Activated CD8-positive, alpha-beta memory T cell treated with anti-CD3 and anti-CD28 coated beads for 48 hours (primary cell): ENCODE measurements around the gene DUSP23.

Experiments
- DNase-seq, 3 experiments: peaks; one replicate each; pipeline ENCODE4 v3.0.0-alpha.2; 2020; ENCODE audit warnings: low read depth in 2 of 3, low spot score in 2 of 3

The DUSP23 gene

GRCh38 chr1:159783724-159784123, 3.0 kb downstream of the DUSP23 start:
- DNase-seq = no peak

- no peak for DNase-seq
Measured at GRCh38 chr1:159786465-159786864, 5.7 kb downstream of the DUSP23 start.

DNA sequence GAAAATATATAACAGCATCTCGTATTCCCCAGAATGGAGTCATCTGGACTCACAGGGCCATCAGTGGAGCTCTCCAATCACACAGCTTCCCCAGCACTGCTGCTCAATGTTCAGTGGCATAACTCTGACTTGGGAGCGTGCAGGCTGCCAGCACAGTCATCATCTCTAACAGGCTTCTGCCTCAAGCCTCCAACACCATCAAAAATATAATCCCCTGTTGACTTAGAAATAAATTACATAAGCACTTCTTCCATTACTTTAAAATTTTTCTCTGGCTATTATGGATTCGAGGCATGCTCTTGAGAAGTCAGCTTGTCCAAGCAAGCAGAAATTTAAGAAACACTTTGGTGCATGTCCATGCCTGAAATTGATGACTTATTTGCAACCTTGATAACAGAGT, 6.2 kb downstream of the DUSP23 start:
- no peak for DNase-seq

- DNase-seq = no peak
Measured at GRCh38 chr1:159790237-159790917, 9.6 kb downstream of the DUSP23 start.

DNA sequence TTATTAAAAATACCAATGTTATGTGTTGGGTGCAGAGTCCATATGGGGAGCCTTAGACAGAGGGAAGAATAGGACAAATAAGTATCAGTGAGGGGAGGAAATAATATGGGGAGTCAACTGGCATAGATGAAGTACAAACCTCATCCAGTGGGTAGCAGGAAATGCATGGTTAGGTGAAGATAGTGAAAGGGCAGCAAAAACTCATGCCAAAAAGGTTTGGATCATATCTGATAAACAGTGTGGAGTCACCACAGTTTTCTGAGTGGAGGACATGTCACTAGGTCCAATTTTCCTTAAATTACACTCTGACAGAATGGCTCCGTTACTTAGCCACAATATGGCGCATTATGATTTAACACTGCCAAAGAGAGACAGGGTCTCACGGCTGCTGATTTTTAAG, 10.3 kb downstream of the DUSP23 start:
- no peak for DNase-seq

DNA sequence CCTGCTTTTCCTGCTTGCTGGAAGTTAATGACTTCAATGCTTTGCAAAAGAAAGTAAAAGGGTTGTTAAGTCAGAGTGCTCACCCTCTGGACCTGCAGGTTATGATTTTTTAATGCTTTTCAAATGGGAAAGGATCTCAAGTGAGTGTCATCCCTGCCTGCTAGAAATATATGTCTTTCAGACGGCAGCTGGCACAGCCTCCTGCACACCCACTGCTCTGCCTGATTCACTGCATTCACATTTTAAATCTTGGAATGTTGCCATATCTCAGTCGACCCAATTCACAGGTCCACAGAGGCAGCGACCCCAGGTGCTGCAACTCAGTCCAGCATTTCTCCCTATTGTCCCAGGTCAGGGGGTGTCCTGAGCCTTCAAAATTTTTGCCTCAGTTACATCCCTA, 10.7 kb downstream of the DUSP23 start:
- DNase-seq = no peak

GRCh38 chr1:159795534-159795933, 14.8 kb downstream of the DUSP23 start:
- no peak for DNase-seq

DNA sequence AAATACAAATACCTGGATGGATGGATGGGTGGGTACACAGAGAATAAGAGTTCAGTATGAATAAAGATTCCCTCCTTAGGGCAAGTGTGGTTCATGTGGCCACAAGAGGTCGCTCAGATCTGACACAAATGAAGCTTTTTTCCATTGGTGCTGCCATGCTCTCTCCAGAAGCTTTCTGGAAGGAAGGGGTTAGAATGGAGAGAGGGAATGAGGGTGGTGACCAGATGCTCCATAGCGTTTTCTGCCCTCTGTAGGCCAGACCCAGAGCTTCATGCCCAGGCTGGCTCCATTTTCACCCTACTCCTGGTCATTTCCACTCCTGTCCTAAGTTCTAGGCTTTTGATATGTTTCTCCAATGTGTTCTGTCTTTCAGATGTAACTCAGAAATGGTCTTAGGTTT, 18.1 kb downstream of the DUSP23 start:
- DNase-seq = no peak

DNA sequence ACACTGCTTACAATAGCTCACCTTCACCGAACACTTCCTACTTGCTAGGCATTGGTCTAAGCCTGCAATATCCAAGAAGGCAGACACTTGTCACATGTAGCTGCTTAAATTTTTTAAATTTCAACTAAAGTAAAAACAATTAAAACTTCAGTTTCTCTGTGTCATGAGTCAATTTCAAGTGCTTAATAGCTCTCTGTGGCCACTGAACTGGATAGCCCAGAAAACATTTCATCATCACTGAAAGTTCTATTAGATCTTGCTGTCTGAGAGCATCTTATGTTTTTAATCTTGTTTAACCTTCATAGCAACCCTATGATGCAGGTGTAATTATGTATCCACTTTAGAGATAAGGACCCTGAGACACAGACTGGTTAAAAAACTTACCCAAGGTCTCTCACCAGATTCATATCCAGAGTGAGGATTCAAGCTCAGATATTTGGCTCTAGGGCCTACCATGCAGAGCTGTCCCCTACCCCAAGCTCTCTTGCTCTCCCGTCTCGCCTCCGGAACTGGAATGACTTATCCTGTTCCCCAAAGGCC, 18.8 kb downstream of the DUSP23 start:
- no peak for DNase-seq

GRCh38 chr1:159800177-159800930, 19.6 kb downstream of the DUSP23 start:
- DNase-seq = peak in 1 of 3 experiments; percentile 23

DNA sequence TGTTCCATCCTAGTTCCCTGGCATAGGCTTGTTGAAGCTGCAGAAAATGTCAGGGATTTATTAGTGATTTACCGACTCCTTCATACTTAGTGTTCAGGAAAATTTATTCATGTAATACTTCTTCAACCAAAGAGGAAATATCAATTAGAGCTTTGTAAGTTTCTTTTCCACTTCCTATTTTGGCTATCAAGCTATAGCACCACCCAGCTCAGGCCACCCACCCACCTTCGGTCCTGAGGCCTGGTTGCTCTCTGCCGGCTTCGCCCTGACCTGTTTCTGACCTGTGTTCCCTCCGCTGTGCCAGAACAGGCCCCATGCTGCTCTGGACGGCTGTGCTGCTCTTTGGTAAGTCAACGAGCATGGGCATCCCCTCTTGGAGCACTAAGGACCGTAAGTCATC, 21.3 kb downstream of the DUSP23 start, which contains the start of gene FCRL6:
FCRL6 (plus strand) TSS at position 250 of the 400 bp plus-strand sequence; CDS start at position 315, 65 bp downstream.
- DNase-seq = no peak

DNA sequence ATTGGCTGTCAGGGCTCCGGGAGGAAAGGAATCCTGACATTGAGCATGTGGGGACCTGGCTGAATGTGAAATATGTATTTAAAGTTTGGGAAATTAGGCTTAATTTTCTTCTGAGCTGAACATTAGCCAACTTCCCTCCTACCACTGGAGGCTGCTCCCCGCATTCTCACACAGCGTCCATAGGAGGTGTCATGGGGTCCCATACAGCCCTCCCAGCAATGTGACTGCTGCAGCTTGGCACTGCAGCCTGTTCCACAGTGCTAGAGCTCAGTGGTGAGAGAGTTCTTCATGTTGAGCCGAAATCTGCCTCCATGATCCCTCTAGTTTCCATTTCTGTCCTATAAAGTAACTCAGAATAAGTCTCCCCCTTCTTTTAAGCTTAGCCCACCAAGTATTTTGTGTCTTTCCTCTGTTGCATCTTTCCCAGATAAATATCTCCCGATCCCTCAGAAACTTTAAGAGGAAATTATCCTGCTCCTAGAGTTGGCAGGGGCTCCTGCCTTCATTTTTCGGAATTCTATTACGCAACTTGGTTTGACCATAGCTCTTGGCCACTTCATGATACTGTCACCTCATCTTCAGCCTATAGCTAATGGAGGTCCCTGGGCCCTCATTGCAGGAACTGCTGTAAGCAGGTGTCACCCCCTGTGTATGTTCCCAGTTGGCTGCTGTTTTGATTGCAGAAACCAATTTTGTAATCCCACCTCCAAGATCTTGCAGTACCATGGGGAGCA, 23.4 kb downstream of the DUSP23 start:
- no peak for DNase-seq

DNA sequence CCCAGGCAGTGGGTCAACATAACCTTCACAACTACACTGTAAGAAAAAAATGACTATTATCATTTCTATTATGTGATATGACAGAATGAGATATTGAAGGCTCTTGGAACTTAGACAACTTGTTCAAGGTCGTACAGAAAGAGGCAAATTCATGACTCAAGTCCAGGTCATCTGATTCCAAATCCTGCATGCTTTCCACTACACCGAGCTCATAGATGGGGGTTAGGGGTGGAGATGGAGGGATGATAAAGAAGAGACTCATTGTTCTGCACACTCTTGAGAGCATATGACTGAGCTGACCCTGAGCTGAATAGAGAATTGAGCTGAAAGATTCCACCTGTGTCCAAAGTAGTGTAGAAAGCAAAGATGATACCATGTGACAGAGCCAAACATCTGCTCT, 24.2 kb downstream of the DUSP23 start:
- DNase-seq = no peak

GRCh38 chr1:159815926-159816325, 35.2 kb downstream of the DUSP23 start:
- DNase-seq = no peak

DNA sequence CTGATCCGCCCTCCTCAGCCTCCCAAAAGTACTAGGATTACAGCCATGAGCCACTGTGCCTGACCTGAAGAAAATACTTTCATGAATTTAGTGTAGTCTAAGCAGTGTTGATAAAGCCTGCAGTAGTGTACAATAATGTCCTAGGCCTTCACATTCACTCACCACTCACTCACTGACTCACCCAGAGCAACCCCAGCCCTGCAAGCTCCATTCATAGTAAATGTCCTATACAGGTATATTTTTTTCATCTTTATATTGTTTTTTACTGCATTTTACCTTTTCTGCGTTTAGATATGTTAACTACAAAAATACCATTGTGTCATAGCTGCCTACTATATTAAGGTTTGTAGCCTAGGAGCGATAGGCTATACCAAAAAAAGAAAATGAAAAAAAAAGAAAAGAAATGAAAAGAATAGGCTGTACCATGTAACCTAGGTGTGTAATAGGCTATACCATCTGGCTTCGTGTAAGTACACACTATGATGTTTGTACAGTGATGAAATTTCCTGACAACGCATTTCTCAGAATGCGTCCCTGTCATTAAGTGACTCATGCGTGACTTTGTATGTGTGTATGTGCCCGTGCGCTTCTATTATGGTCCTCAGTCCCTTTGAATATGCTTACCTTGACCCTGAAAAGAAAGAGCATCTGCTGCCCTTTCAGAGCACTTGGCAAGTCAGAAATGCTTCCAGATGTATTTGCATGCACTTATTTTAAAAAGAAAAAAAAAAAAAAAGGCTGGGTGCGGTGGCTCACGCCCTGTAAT, 36.7 kb downstream of the DUSP23 start:
- DNase-seq = no peak

DNA sequence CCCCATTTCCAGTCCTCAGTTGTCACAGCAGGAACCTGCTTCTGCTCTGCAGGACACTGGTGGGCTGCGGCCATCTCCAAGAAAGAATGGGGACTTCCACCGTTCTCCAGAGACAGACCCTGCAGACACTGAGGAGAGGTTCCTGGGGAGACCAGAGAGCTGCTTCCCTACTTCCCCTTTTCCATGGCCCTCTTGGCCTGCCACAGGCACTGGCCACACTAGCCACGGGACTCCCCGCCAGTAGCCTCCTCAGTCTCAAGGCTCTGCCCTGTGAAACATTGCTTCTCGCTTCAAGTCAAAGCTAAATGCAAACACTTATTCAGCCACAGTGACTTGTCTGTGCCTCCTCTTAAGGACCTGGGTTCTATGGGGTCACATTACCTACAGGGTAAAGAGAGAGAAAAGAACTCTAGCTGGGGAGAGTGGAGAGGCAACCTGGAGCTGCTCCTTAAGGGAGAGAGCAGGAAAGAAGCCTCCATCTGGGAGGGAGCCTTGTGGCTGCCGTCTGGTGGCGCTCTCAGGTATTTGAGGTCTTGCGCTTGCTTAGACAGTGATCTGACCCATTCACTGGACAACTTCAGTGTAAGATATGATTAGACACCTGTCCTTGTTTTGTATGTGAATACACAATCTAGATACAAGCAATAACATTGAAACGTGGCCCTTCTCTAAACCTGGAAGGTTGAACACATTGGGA, 40.6 kb downstream of the DUSP23 start:
- no peak for DNase-seq

- DNase-seq = no peak
Measured at GRCh38 chr1:159823406-159823805, 42.6 kb downstream of the DUSP23 start.

- no peak for DNase-seq
Measured at GRCh38 chr1:159825564-159825963, 44.8 kb downstream of the DUSP23 start.

DNA sequence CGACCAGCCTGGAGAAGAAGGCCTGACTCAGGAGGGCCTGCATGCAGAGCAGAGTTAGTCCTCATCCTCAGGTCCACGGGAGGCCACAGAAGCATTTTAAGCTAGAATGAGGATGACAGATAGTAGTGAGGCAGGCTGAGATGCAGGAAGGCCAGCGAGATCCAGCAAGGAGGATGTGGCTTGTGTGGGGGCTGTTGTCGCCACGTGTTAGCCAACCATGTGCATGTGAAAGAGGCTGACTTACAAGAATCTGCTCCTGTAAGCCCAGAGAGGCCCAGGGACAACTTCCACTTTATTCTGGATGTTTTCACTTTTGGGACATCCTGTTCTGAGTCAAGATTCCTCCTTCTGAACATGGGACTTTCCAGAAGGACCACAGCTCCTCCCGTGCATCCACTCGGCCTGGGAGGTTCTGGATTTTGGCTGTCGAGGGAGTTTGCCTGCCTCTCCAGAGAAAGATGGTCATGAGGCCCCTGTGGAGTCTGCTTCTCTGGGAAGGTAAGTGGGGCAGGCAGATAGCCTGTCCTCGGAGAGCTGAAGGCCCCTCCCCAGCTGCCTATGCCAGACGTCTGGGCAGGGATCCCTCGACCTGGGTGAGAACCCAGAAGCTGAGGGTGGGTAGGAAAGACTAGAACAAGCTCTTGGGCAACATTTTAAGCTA, 45.8 kb downstream of the DUSP23 start, which contains the start of gene SLAMF8:
SLAMF8 (plus strand) TSS at position 433 of the 661 bp plus-strand sequence; CDS start at position 459, 26 bp downstream.
- DNase-seq = peak; percentile 20 to 32 (median 25)

DNA sequence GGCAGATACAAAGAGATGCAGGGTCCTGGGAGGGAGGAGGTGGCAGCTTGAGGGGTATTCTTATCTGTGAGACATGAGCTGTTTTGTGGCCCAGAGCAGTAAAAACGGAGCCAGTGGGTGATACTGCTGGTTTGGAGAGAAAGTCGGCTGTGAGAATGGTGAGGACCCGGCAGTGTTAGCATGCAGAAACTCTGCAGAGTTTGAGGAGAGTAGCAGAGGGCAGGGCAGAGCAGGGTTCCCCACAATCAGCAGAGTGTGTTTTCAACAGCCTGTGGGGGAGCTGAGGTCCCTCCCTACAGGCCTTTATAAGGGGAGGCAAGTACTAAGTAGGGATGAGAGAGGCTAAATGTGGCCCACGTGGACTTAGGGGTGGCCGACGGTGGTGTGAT, 46.3 kb downstream of the DUSP23 start:
- no peak for DNase-seq
